ENCODE measurements around the gene SASH1. TPM values are rescaled to one million over a fixed set of nuclear protein-coding genes. Genes with fewer than 3 reads are reported as not detected.

Gene SASH1
- total and polyA plus RNA-seq, 5 donors from 2014 or later, result 0.06 TPM; not detected in 4

GRCh38 chr6:148465670-148466069 is 123.0 kb downstream of the SASH1 start:
- Mint-ChIP-seq H3K36me3 (no peaks in the 10 kb centered on the region), H3K4me1 (peaks cover 0 to 7% (median under 1%) of the 10 kb centered on the region in 4 donors), H3K27me3 (peaks cover 16% of the 10 kb centered on the region), H3K9me3 (no peaks in the 10 kb centered on the region), H3K4me3 (no peak overlapping the region), H3K27ac (peak overlapping the region in 1 of 3 donors; percentile 8)
- Histone ChIP-seq H3K9me3 (ENCODE audit: control insufficient read depth in 2 of 2, low read length in 2 of 2) (no peaks in the 10 kb centered on the region), H3K27me3 (ENCODE audit: control insufficient read depth, insufficient read depth, low read length) (no peaks in the 10 kb centered on the region), H3K4me3 (ENCODE audit: low read depth, low read length) (no peak overlapping the region), H3K36me3 (ENCODE audit: control insufficient read depth, insufficient read depth, low read length) (no peaks in the 10 kb centered on the region), H3K27ac (ENCODE audit: insufficient read depth, low read length, poor library complexity, severe bottlenecking) (no peak overlapping the region), H3K4me1 (ENCODE audit: control insufficient read depth, insufficient read depth, low read length, poor library complexity, severe bottlenecking) (no peaks in the 10 kb centered on the region)
- ATAC-seq (ENCODE audit: low read depth in 2 of 2), result no peak
- DNase-seq, result no peak

- Mint-ChIP-seq H3K4me1 (peaks cover 0 to 7% (median under 1%) of the 10 kb centered on the region in 4 donors), H3K27me3 (peaks cover 16% of the 10 kb centered on the region), H3K4me3 (no peak overlapping the region), H3K36me3 (no peaks in the 10 kb centered on the region), H3K27ac (no peak overlapping the region), H3K9me3 (no peaks in the 10 kb centered on the region)
- Histone ChIP-seq H3K4me1 (ENCODE audit: control insufficient read depth, insufficient read depth, low read length, poor library complexity, severe bottlenecking) (no peaks in the 10 kb centered on the region), H3K27ac (ENCODE audit: insufficient read depth, low read length, poor library complexity, severe bottlenecking) (no peak overlapping the region), H3K27me3 (ENCODE audit: control insufficient read depth, insufficient read depth, low read length) (no peaks in the 10 kb centered on the region), H3K9me3 (ENCODE audit: control insufficient read depth in 2 of 2, low read length in 2 of 2) (no peaks in the 10 kb centered on the region), H3K4me3 (ENCODE audit: low read depth, low read length) (no peak overlapping the region), H3K36me3 (ENCODE audit: control insufficient read depth, insufficient read depth, low read length) (no peaks in the 10 kb centered on the region)
- no peak for DNase-seq
- ATAC-seq (ENCODE audit: low read depth in 2 of 2), result no peak
Measured at GRCh38 chr6:148466158-148466557, 123.5 kb downstream of the SASH1 start.

- H3K4me3 ChIP-seq (ENCODE audit: low read depth, low read length), result no peak overlapping the region
- H3K4me3 Mint-ChIP-seq, result no peak overlapping the region
- no peaks in the 10 kb centered on the region for H3K9me3 Mint-ChIP-seq
- H3K36me3 ChIP-seq (ENCODE audit: control insufficient read depth, insufficient read depth, low read length), result no peaks in the 10 kb centered on the region
- H3K27ac ChIP-seq (ENCODE audit: insufficient read depth, low read length, poor library complexity, severe bottlenecking), result no peak overlapping the region
- no peak for ATAC-seq (ENCODE audit: low read depth in 2 of 2)
- H3K4me1 ChIP-seq (ENCODE audit: control insufficient read depth, insufficient read depth, low read length, poor library complexity, severe bottlenecking), result no peaks in the 10 kb centered on the region
- no peaks in the 10 kb centered on the region for H3K27me3 ChIP-seq (ENCODE audit: control insufficient read depth, insufficient read depth, low read length)
- peaks cover 0 to 7% (median under 1%) of the 10 kb centered on the region in 4 donors for H3K4me1 Mint-ChIP-seq
- peaks cover 16% of the 10 kb centered on the region for H3K27me3 Mint-ChIP-seq
- no peaks in the 10 kb centered on the region for H3K9me3 ChIP-seq (ENCODE audit: control insufficient read depth in 2 of 2, low read length in 2 of 2)
- no peak overlapping the region for H3K27ac Mint-ChIP-seq
- H3K36me3 Mint-ChIP-seq, result no peaks in the 10 kb centered on the region
- no peak for DNase-seq
Measured at GRCh38 chr6:148467926-148468325, 125.3 kb downstream of the SASH1 start.

- ATAC-seq (ENCODE audit: low read depth in 2 of 2) (no peak), DNase-seq (no peak)
- Mint-ChIP-seq H3K27me3 (peaks cover 10% of the 10 kb centered on the region), H3K9me3 (no peaks in the 10 kb centered on the region), H3K36me3 (no peaks in the 10 kb centered on the region), H3K4me3 (no peak overlapping the region), H3K27ac (no peak overlapping the region), H3K4me1 (no peaks in the 10 kb centered on the region)
- no peak overlapping the region for H3K4me3 ChIP-seq (ENCODE audit: low read depth, low read length)
- no peaks in the 10 kb centered on the region for H3K36me3 ChIP-seq (ENCODE audit: control insufficient read depth, insufficient read depth, low read length)
- H3K9me3 ChIP-seq (ENCODE audit: control insufficient read depth in 2 of 2, low read length in 2 of 2), result no peaks in the 10 kb centered on the region
- H3K27me3 ChIP-seq (ENCODE audit: control insufficient read depth, insufficient read depth, low read length), result no peaks in the 10 kb centered on the region
- H3K4me1 ChIP-seq (ENCODE audit: control insufficient read depth, insufficient read depth, low read length, poor library complexity, severe bottlenecking), result no peaks in the 10 kb centered on the region
- H3K27ac ChIP-seq (ENCODE audit: insufficient read depth, low read length, poor library complexity, severe bottlenecking), result no peak overlapping the region
Measured at GRCh38 chr6:148470156-148470555, 127.5 kb downstream of the SASH1 start.

GRCh38 chr6:148470606-148471465 is 128.2 kb downstream of the SASH1 start:
- Mint-ChIP-seq H3K4me3 (no peak overlapping the region), H3K9me3 (no peaks in the 10 kb centered on the region), H3K27me3 (peaks cover 10% of the 10 kb centered on the region), H3K36me3 (no peaks in the 10 kb centered on the region), H3K4me1 (no peaks in the 10 kb centered on the region), H3K27ac (no peak overlapping the region)
- no peaks in the 10 kb centered on the region for H3K27me3 ChIP-seq (ENCODE audit: control insufficient read depth, insufficient read depth, low read length)
- H3K4me3 ChIP-seq (ENCODE audit: low read depth, low read length), result no peak overlapping the region
- ATAC-seq (ENCODE audit: low read depth in 2 of 2) (no peak), DNase-seq (no peak)
- no peaks in the 10 kb centered on the region for H3K4me1 ChIP-seq (ENCODE audit: control insufficient read depth, insufficient read depth, low read length, poor library complexity, severe bottlenecking)
- H3K27ac ChIP-seq (ENCODE audit: insufficient read depth, low read length, poor library complexity, severe bottlenecking), result no peak overlapping the region
- no peaks in the 10 kb centered on the region for H3K36me3 ChIP-seq (ENCODE audit: control insufficient read depth, insufficient read depth, low read length)
- H3K9me3 ChIP-seq (ENCODE audit: control insufficient read depth in 2 of 2, low read length in 2 of 2), result no peaks in the 10 kb centered on the region

GRCh38 chr6:148471624-148472159 is 129.1 kb downstream of the SASH1 start:
- Mint-ChIP-seq H3K36me3 (no peaks in the 10 kb centered on the region), H3K9me3 (no peaks in the 10 kb centered on the region), H3K4me3 (no peak overlapping the region), H3K27me3 (peaks cover 10% of the 10 kb centered on the region), H3K4me1 (no peaks in the 10 kb centered on the region), H3K27ac (no peak overlapping the region)
- H3K36me3 ChIP-seq (ENCODE audit: control insufficient read depth, insufficient read depth, low read length), result no peaks in the 10 kb centered on the region
- H3K9me3 ChIP-seq (ENCODE audit: control insufficient read depth in 2 of 2, low read length in 2 of 2), result no peaks in the 10 kb centered on the region
- H3K4me3 ChIP-seq (ENCODE audit: low read depth, low read length), result no peak overlapping the region
- no peak overlapping the region for H3K27ac ChIP-seq (ENCODE audit: insufficient read depth, low read length, poor library complexity, severe bottlenecking)
- no peaks in the 10 kb centered on the region for H3K4me1 ChIP-seq (ENCODE audit: control insufficient read depth, insufficient read depth, low read length, poor library complexity, severe bottlenecking)
- DNase-seq (no peak), ATAC-seq (ENCODE audit: low read depth in 2 of 2) (no peak)
- H3K27me3 ChIP-seq (ENCODE audit: control insufficient read depth, insufficient read depth, low read length), result no peaks in the 10 kb centered on the region

GRCh38 chr6:148472171-148473105 is 129.8 kb downstream of the SASH1 start:
- no peaks in the 10 kb centered on the region for H3K36me3 Mint-ChIP-seq
- no peak for ATAC-seq (ENCODE audit: low read depth in 2 of 2)
- no peaks in the 10 kb centered on the region for H3K36me3 ChIP-seq (ENCODE audit: control insufficient read depth, insufficient read depth, low read length)
- H3K27me3 ChIP-seq (ENCODE audit: control insufficient read depth, insufficient read depth, low read length), result no peaks in the 10 kb centered on the region
- no peak overlapping the region for H3K27ac ChIP-seq (ENCODE audit: insufficient read depth, low read length, poor library complexity, severe bottlenecking)
- peaks cover 10% of the 10 kb centered on the region for H3K27me3 Mint-ChIP-seq
- no peaks in the 10 kb centered on the region for H3K9me3 Mint-ChIP-seq
- no peaks in the 10 kb centered on the region for H3K9me3 ChIP-seq (ENCODE audit: control insufficient read depth in 2 of 2, low read length in 2 of 2)
- H3K4me1 ChIP-seq (ENCODE audit: control insufficient read depth, insufficient read depth, low read length, poor library complexity, severe bottlenecking), result no peaks in the 10 kb centered on the region
- no peaks in the 10 kb centered on the region for H3K4me1 Mint-ChIP-seq
- H3K4me3 ChIP-seq (ENCODE audit: low read depth, low read length), result no peak overlapping the region
- no peak for DNase-seq
- H3K4me3 Mint-ChIP-seq, result no peak overlapping the region
- no peak overlapping the region for H3K27ac Mint-ChIP-seq
